LHCN-M2 (cell line): Measurements from ENCODE around the gene S100P. TPM values are rescaled to one million over a fixed set of nuclear protein-coding genes. Genes with fewer than 3 reads are reported as not detected.
"Not testable (repeated sequence)": the region's sequence is repeated elsewhere in the genome, so short reads cannot be mapped to it uniquely, and the experiment has no call there.

Experiments
- DNase-seq: peaks from one replicate; pipeline ENCODE4 v3.0.0-alpha.2; 2012; ENCODE audit warnings: low read depth
- polyA plus RNA-seq: library from polyadenylated mRNA; unstranded; fragments of >200 nt; gene quantifications from one replicate; pipeline ENCODE4 v1.2.1, GENCODE V29; 2012; ENCODE audit warnings: missing spikeins
- total RNA-seq: library from RNA; depleted of rRNA; stranded (reverse); fragments of >200 nt; gene quantifications from 2 replicates; pipeline ENCODE4 v1.2.3, GENCODE V29; 2014; rRNA removed

The S100P gene
- total RNA-seq, result not detected in 2 replicates
- 0.23 TPM for polyA plus RNA-seq

DNA sequence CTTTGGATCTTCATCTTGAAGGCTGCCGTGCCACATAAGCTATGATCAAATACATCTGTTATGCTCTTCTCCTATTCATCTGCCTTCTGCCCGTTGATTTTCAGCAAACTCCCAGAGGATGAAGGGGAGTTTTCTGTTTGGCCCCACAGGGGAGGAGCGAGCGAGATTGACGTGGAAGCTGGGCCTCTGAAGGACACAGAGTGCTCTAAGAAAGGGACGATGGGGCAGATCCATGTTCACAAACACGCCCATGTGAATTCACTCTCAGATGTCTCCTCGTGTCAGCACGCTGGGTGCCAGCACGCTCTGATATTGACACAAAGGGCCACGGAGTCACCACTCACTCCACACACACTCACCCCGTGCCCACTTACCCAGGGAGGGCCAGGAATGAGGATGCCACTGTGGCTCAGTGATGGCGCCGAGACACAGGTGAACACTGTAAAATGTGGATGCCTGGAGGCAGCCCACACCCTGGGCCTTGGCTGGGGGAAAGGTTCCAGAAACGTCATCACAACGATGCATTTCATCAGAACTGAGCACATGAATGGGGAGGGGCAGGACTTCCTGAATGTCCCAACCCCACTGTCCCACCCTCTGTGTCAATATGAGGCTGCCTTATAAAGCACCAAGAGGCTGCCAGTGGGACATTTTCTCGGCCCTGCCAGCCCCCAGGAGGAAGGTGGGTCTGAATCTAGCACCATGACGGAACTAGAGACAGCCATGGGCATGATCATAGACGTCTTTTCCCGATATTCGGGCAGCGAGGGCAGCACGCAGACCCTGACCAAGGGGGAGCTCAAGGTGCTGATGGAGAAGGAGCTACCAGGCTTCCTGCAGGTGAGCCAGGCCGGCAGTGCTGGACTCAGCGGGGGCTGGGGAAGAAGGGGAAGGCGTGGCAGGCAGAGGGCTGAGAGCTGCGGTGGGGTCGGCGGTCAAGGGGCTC, at the start of gene S100P:
Gene S100P, plus strand, starts transcription at position 648 of the 946 bp plus-strand sequence. Its CDS starts 55 bp downstream, at position 703.
- DNase-seq, result no peak

- DNase-seq, result no peak
These were observed 48.7 kb upstream of the S100P start for GRCh38 chr4:6644792-6645530.

GRCh38 chr4:6647169-6647568, 46.5 kb upstream of the S100P start:
- DNase-seq, result no peak

DNA sequence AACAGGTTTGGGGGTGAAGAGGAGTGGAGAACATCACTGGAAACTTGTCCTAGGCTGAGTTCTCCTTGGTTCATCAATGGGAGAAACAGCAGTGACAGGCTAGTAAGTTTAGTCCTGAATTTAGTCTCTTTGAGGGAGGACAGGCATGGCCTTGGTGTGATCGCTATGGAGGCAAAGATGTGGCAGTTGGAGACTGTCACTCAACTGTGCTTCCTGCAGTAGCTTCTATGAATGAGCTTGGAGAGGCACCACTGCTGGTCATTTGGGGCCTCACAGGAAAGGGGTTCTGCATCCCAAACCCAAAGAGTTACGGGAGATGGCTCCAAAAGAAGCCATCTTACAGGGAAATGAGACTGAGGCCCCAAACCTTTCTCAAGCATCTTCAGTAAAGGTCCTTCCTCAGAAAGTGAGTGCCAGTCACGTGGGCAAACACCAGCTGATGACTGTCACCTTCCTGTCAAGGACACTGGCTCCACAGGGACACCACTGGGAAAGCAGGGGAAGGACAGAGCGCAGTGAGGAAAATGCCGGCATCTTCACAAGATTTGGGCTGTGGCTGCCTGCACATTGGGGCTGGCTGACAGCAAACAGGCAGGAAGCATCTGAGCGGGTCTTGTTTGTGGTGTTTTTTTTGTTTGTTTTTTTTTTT, 46.0 kb upstream of the S100P start:
- no peak for DNase-seq

GRCh38 chr4:6649216-6649615, 44.5 kb upstream of the S100P start:
- no peak for DNase-seq

- DNase-seq, result not testable (repeated sequence)
These were observed 39.5 kb upstream of the S100P start for GRCh38 chr4:6654211-6654610.

DNA sequence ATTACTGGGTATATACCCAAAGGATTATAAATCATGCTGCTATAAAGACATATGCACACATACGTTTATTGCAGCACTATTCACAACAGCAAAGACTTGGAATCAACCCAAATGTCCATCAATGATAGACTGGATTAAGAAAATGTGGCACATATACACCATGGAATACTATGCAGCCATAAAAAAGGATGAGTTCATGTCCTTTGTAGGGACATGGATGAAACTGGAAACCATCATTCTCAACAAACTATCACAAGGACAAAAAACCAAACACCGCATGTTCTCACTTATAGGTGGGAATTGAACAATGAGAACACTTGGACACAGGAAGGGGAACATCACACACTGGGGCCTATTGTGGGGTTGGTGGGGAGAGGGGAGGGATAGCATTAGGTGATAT, 38.4 kb upstream of the S100P start:
- DNase-seq, result not testable (repeated sequence)

GRCh38 chr4:6655924-6656323, 37.8 kb upstream of the S100P start:
- DNase-seq, result no peak

DNA sequence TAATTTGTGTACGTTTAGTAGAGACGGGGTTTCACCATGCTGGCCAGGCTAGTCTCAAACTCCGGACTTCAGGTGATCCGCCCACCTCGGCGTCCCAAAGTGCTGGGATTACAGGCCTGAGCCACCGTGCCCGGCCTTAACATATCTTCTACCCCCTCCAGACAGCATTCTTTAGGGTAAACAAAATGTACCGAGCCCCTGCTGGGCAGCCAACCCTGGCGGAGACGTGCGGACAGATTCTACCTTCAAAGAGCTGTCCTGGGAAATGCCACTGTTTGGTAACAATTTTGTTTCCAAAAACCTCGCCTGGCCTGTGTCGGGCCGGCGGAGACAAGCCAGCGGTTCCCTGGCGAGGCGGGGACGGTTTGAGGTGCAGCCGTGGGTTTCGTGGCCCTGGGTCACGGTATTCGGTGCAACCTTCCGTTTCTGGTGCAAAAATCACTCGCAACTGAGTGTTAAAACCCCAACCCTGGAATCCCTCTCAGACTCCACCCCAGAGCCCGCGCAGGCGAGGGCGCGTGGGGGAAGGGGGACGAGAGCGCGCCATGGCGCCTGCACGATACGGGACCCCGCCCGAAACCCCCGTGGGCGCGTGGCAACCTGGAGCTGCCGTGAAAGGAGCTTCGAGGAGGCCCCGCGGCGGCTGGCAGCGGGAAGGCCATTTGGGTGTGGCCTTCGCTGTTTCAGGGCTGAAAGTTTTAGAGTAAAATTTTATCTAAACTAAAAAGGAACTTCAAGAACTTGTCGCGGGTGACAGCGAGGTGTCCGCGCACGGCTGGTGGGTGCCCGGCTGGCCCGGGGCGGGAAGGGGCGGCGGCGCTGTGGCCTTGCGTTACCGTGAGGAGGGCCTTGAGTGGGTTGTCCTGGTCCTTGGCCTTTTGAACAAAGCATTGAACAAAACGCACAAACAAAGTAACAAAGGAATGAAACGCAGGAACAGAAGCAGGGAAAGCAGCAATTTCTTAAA, 36.2 kb upstream of the S100P start:
- DNase-seq, result no peak

- no peak for DNase-seq
These were observed 35.5 kb upstream of the S100P start for GRCh38 chr4:6658209-6658595.

DNA sequence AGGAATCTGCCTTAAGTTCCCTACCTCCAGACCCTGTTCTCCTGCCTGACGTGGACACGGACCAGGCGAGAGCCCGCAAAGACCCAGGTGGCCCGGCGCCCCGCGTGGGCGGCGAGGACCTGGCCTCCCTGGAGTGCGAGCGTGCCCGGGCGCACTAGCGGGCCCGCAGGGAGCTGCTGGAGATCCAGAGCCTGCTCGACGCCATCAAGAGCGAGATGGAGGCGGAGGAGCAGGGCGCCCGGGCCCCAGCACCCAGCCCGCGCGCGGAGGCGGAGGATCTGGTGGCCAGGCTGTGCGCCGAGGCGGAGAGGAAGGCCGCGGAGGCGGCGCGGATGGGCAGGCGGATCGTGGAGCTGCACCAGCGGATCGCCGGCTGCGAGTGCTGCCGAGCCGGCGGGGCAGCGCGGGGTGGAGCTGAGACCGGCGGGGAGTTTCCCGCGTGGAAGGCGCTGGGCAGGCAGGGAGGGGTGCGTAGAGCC, 35.0 kb upstream of the S100P start:
- DNase-seq, result no peak

GRCh38 chr4:6659897-6660296, 33.8 kb upstream of the S100P start:
- DNase-seq, result no peak

GRCh38 chr4:6660430-6660829, 33.2 kb upstream of the S100P start:
- no peak for DNase-seq

- no peak for DNase-seq
These were observed 31.1 kb upstream of the S100P start for GRCh38 chr4:6662591-6662990.

DNA sequence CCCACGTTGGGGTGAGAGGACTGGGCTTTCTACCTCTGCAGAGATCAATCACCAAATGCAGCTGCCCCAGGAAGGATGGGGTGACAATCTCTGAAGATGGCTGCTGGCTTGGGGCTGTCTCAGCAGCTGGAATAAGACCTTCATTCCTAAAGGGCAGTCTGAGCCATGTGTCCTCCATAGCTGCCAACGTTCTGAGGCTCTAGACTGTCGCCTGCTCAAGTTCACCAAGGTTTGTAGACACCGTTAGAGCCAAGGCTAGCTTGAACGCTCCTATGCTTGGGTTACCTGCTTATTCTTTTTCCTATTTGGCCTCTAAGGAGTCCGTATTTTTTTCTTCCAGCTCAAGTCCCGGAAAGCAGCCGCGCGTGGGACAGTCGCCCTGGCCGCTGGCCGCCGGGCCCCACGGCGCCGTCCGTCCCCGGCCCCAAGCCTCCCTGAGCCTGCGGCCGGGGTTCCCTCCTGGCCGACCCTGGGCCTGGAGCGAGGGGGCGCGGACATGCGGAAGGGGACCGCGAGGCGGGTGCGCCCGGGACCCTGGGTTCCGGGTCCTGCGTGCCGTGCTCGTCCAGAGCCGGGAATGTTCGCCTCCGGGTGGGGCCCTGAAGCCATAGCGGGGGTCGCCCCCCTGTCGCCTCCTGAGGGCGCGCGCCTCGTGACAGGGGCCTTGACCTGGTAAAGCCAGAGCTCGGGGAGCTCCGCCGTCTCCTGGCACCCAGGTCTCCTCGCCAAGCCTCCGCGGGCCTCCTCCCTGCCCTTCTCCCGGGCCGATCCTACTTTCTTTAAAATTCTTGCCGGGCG, 29.9 kb upstream of the S100P start:
- DNase-seq, result no peak

DNA sequence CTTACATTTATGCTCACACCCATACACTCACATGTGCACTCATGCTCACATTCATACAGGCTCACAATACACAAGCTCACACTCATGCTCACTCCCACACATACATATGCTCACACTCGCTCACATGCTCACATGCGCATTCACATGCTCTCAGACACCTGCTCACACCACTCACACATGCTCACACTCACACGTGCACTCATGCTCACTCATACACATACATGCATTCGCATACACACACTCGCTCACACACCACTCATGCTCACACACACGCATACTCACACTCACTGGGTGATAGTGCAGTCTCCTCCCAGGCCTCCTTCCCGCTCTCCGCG, 28.4 kb upstream of the S100P start:
- DNase-seq, result no peak

DNA sequence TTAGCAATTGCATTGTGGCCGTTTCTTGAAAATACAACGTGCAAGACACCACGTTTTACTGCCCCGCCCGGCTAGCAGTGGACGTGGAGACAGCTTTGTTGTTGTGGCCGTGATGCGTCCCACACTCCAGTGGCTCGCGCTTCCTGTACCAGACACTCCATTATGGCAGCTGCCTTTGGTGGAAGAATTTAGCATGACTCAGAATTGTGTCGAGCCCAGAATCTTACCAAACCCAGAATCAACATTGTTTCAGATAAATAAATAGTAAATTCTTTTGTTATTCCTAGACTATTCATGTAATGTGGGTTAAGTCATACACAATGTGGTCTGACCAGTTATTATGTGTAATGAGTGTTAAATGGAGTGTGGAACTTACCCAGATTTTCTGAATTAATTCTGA, 25.3 kb upstream of the S100P start:
- peak; percentile 74 for DNase-seq

DNA sequence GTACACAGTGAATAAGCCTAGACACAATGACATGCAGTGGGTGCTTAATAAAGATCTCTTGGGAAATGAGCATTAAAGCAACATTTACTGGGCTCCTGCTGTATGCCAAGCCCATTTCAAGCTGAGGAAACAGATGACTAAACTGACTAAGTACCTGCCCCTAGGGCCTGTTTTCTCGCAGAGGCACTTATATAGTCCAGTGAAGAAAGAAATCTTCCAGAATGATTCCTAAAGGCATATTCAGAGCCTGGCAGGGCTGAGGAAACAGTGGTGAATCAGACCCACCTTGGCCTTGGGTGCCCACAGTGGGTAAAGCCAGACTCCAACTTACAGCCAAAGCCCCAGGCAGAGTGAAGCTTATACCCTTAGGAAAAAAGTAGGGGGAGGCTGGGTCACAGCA, 22.0 kb upstream of the S100P start:
- no peak for DNase-seq

- no peak for DNase-seq
These were observed 21.5 kb upstream of the S100P start for GRCh38 chr4:6672131-6672530.

DNA sequence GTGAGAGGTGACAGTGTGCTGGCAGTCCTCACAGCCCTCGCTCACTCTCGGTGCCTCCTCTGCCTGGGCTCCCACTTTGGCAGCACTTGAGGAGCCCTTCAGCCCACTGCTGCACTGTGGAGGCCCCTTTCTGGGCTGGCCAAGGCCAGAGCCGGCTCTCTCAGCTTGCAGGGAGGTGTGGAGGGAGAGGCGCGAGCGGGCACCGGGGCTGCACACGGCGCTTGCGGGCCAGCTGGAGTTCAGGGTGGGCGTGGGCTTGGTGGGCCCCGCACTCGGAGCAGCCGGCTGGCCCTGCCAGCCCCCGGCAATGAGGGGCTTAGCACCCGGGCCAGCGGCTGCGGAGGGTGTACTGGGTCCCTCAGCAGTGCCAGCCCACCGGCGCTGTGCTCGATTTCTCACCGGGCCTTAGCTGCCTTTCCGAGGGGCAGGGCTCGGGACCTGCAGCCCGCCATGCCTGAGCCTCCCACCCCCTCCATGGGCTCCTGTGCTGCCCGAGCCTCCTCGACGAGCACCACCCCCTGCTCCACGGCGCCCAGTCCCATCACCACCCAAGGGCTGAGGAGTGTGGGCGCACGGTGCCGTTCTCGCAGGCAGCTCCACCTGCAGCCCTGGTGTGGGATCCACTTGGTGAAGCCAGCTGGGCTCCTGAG, 21.0 kb upstream of the S100P start:
- DNase-seq, result not testable (repeated sequence)
